Parathyroid adenoma (tissue), 2 donors: ENCODE results near the gene TDRKH.

Experiments
- H2AFZ ChIP-seq: fragments of 300-600 bp; sonication (generic); one replicate; pipeline ENCODE4 v1.7.0; 2017; ENCODE audit warnings: antibody characterized with exemption, mild to moderate bottlenecking
- H3K27ac ChIP-seq: fragments of 300-600 bp; sonication (generic); one replicate; pipeline ENCODE4 v1.7.0; 2017
- H3K27me3 ChIP-seq: fragments of 300-600 bp; sonication (generic); one replicate; pipeline ENCODE4 v1.7.0; 2017; ENCODE audit warnings: low read length; ENCODE audit not compliant: control insufficient read depth, insufficient read depth
- H3K36me3 ChIP-seq: fragments of 300-600 bp; sonication (generic); one replicate; pipeline ENCODE4 v1.7.0; 2017; ENCODE audit warnings: low read length; ENCODE audit not compliant: control insufficient read depth, insufficient read depth
- H3K4me1 ChIP-seq: fragments of 300-600 bp; sonication (generic); one replicate; pipeline ENCODE4 v1.7.0; 2017; ENCODE audit warnings: control low read depth
- H3K4me2 ChIP-seq: fragments of 300-600 bp; sonication (generic); one replicate; pipeline ENCODE4 v1.7.0; 2017; ENCODE audit warnings: low read length
- H3K4me3 ChIP-seq: fragments of 300-600 bp; sonication (generic); one replicate; pipeline ENCODE4 v1.7.0; 2017; ENCODE audit warnings: low read depth, low read length
- H3K79me2 ChIP-seq: fragments of 300-600 bp; sonication (generic); one replicate; pipeline ENCODE4 v1.7.0; 2017; ENCODE audit warnings: control low read depth
- H3K9ac ChIP-seq: fragments of 300-600 bp; sonication (generic); one replicate; pipeline ENCODE4 v1.7.0; 2017; ENCODE audit warnings: mild to moderate bottlenecking
- H3K9me3 ChIP-seq: fragments of 300-600 bp; sonication (generic); one replicate; pipeline ENCODE4 v1.7.0; 2017; ENCODE audit warnings: low read length; ENCODE audit not compliant: control insufficient read depth
- TF ChIP-seq, protein P1 (sequence below): fragments of 300-600 bp; sonication (generic); IDR thresholded peaks from one replicate; pipeline ENCODE4 v1.7.0; 2017; ENCODE audit warnings: antibody characterized with exemption, mild to moderate bottlenecking
- donor health status: primary hyperparathyroidism.

The TDRKH gene

DNA sequence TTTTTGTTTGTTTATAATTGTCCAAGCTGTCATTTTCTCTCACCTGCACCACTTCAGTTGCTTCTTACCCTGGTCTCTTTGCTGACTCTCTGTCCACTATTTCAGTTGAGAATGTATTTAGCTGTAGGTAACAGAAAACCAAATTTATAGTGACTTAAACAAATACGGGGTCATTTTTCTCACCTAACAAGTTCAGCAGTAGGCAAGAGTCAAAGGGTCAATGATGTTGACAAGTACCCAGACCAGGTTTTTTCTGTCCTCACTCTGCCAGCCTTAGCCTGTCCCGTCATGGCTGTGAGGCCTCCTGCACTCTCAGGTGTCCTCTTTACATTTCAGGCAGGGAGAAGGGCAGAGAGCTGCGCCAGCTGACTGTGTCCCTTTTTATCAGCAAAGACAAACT lies 57.2 kb downstream of the TDRKH start:
- no peaks in the 10 kb centered on the region for H3K9me3 ChIP-seq
- TF ChIP-seq, protein P1, sequence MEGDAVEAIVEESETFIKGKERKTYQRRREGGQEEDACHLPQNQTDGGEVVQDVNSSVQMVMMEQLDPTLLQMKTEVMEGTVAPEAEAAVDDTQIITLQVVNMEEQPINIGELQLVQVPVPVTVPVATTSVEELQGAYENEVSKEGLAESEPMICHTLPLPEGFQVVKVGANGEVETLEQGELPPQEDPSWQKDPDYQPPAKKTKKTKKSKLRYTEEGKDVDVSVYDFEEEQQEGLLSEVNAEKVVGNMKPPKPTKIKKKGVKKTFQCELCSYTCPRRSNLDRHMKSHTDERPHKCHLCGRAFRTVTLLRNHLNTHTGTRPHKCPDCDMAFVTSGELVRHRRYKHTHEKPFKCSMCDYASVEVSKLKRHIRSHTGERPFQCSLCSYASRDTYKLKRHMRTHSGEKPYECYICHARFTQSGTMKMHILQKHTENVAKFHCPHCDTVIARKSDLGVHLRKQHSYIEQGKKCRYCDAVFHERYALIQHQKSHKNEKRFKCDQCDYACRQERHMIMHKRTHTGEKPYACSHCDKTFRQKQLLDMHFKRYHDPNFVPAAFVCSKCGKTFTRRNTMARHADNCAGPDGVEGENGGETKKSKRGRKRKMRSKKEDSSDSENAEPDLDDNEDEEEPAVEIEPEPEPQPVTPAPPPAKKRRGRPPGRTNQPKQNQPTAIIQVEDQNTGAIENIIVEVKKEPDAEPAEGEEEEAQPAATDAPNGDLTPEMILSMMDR, result no peak
- no peak overlapping the region for H3K27ac ChIP-seq
- H2AFZ ChIP-seq, result no peak overlapping the region
- no peaks in the 10 kb centered on the region for H3K36me3 ChIP-seq
- no peaks in the 10 kb centered on the region for H3K27me3 ChIP-seq
- H3K4me1 ChIP-seq, result no peaks in the 10 kb centered on the region
- no peak overlapping the region for H3K9ac ChIP-seq
- H3K79me2 ChIP-seq, result no peaks in the 10 kb centered on the region
- H3K4me3 ChIP-seq, result no peak overlapping the region
- H3K4me2 ChIP-seq, result no peak overlapping the region

- Histone ChIP-seq H3K4me1 (peaks cover 5% of the 10 kb centered on the region), H3K9me3 (no peaks in the 10 kb centered on the region), H3K79me2 (no peaks in the 10 kb centered on the region), H3K27me3 (no peaks in the 10 kb centered on the region), H3K4me3 (no peak overlapping the region), H2AFZ (no peak overlapping the region), H3K27ac (no peak overlapping the region), H3K36me3 (no peaks in the 10 kb centered on the region), H3K4me2 (no peak overlapping the region), H3K9ac (no peak overlapping the region)
- TF ChIP-seq, protein P1, result no peak
These were observed 60.4 kb downstream of the TDRKH start for GRCh38 chr1:151729966-151730291.

DNA sequence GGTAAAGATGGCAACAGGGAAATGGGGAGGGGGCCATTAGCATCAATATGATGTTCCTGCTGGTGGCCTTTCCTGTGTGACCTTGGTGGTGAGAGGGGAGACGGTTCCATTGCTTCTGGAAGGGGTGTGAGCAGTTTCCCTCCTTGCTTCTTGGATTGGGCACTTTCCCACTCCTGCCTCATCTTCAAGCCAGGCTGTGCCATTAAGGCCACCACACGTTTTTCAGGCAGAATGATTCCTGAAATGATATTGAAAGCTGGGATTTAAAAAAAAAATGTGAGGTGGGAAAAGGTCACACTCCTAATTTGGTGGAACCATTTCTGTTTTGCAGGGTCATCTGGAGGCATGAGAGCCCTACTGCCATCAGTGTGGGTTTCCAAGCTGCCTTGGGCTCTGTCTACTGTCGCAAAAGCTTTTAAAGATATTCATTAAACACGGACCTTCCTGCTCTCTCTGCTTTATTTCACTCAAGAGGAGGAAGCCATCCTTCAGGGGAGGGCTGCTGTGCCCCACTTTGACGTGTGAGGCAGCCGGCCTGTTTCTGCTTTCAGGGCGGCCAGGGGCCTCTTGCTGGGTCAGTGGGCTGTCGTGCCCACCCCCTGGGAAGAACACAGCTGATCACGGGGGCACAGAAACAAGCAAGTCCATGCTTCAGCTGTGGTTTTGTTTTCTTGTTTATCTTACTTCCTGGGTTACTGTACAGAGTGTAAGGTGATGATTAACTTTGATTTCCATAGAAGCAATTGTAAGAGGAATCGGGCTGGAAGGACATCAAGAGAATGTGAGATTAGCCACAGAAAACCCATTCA lies 60.9 kb downstream of the TDRKH start:
- Histone ChIP-seq H3K27ac (peak overlapping the region; percentile 80), H3K9me3 (no peaks in the 10 kb centered on the region), H2AFZ (no peak overlapping the region)

GRCh38 chr1:151728151-151729054 lies 61.9 kb downstream of the TDRKH start:
- H3K4me1 ChIP-seq, result peaks cover 5% of the 10 kb centered on the region
- H3K27ac ChIP-seq, result peak overlapping the region; percentile 80
- H2AFZ ChIP-seq, result peak overlapping the region; percentile 58
- H3K4me3 ChIP-seq, result no peak overlapping the region
- H3K9ac ChIP-seq, result no peak overlapping the region
- no peaks in the 10 kb centered on the region for H3K9me3 ChIP-seq
- H3K27me3 ChIP-seq, result no peaks in the 10 kb centered on the region
- no peaks in the 10 kb centered on the region for H3K36me3 ChIP-seq
- TF ChIP-seq, protein P1, result no peak
- H3K79me2 ChIP-seq, result no peaks in the 10 kb centered on the region
- H3K4me2 ChIP-seq, result no peak overlapping the region

More for the DNA sequence above, 60.9 kb downstream of the TDRKH start:
- no peaks in the 10 kb centered on the region for H3K36me3 ChIP-seq
- no peaks in the 10 kb centered on the region for H3K79me2 ChIP-seq
- H3K4me2 ChIP-seq, result no peak overlapping the region
- TF ChIP-seq, protein P1, result no peak
- H3K9ac ChIP-seq, result no peak overlapping the region
- peaks cover 5% of the 10 kb centered on the region for H3K4me1 ChIP-seq
- H3K27me3 ChIP-seq, result no peaks in the 10 kb centered on the region
- no peak overlapping the region for H3K4me3 ChIP-seq
